ENCODE data around the gene GP9. TPM values are rescaled to one million over a fixed set of nuclear protein-coding genes. Genes with fewer than 3 reads are reported as not detected.

Gene GP9
- total and polyA plus RNA-seq, 8 donors: 1.1 to 2.7 (median 2.1) TPM; not detected in 1

GRCh38 chr3:129095285-129095684 lies 34.7 kb downstream of the GP9 start:
- no peak overlapping the region for H3K4me3 ChIP-seq
- DNase-seq (no peak), ATAC-seq (no peak)
- H3K27ac ChIP-seq: no peak overlapping the region
- TF ChIP-seq, protein P1, sequence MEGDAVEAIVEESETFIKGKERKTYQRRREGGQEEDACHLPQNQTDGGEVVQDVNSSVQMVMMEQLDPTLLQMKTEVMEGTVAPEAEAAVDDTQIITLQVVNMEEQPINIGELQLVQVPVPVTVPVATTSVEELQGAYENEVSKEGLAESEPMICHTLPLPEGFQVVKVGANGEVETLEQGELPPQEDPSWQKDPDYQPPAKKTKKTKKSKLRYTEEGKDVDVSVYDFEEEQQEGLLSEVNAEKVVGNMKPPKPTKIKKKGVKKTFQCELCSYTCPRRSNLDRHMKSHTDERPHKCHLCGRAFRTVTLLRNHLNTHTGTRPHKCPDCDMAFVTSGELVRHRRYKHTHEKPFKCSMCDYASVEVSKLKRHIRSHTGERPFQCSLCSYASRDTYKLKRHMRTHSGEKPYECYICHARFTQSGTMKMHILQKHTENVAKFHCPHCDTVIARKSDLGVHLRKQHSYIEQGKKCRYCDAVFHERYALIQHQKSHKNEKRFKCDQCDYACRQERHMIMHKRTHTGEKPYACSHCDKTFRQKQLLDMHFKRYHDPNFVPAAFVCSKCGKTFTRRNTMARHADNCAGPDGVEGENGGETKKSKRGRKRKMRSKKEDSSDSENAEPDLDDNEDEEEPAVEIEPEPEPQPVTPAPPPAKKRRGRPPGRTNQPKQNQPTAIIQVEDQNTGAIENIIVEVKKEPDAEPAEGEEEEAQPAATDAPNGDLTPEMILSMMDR (IDR thresholded peaks at IDR 0.05): no peak
- H3K27me3 ChIP-seq: no peaks in the 10 kb centered on the region
- peaks cover 0 to 70% of the 10 kb centered on the region in 2 donors for H3K36me3 ChIP-seq
- intact Hi-C loops (cut with DNase I): no loop called here
- H3K4me1 ChIP-seq: no peaks in the 10 kb centered on the region
- no peaks in the 10 kb centered on the region for H3K9me3 ChIP-seq

DNA sequence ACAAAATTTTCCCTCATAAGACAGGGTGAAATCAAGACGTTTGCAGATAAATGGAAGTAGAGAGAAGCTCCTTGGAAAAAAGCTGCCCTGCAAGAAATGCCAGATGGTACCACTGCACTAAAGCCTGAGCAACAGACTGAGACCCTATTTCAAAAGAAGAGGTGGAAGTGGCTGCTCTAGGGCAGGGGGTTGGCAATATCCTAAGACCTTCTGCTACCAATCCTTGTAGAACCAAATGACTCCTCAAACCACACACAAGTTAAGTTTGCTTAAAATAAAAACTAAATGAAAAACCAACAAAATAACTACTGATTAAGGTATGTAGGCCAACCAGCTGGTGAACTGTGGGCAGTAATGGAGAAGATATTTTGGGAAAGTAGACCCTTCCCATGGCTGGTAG lies 39.7 kb downstream of the GP9 start:
- intact Hi-C loops (cut with DNase I): no loop called here
- no peaks in the 10 kb centered on the region for H3K27me3 ChIP-seq
- ATAC-seq: no peak
- H3K36me3 ChIP-seq: peaks cover 0 to 40% of the 10 kb centered on the region in 2 donors
- TF ChIP-seq, protein P1 (IDR thresholded peaks at IDR 0.05): no peak
- H3K4me1 ChIP-seq: no peaks in the 10 kb centered on the region
- H3K4me3 ChIP-seq: no peak overlapping the region
- no peak for DNase-seq
- H3K27ac ChIP-seq: no peak overlapping the region
- no peaks in the 10 kb centered on the region for H3K9me3 ChIP-seq

GRCh38 chr3:129101370-129102138 lies 41.0 kb downstream of the GP9 start:
- no peak for ATAC-seq
- DNase-seq: no peak
- TF ChIP-seq, protein P1 (IDR thresholded peaks at IDR 0.05): no peak
- intact Hi-C loops (cut with DNase I): no loop called here
- Histone ChIP-seq H3K4me1 (peaks cover 0 to 3% of the 10 kb centered on the region in 2 donors), H3K4me3 (no peak overlapping the region), H3K36me3 (peaks cover 0 to 40% of the 10 kb centered on the region in 2 donors), H3K27me3 (no peaks in the 10 kb centered on the region), H3K27ac (no peak overlapping the region), H3K9me3 (no peaks in the 10 kb centered on the region)

DNA sequence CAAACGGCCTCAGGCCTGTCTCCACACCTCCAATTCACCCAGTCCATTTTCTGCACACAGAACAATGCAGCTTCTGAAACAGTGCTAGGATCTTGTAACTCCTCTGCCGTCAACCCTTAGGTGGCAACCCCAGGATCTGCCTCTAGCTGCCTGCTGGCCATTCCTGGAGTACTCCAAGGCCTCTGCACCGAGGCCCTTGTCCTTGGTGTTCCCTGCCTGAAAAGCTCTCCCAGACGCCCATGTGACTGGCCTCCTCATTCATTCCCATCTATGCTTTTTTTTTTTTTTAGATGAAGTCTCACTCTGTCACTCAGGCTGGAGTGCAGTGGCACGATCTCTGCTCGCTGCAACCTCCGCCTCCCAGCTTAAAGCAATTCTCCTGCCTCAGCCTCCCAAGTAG lies 42.7 kb downstream of the GP9 start:
- intact Hi-C loops (cut with DNase I): no loop called here
- TF ChIP-seq, protein P1 (IDR thresholded peaks at IDR 0.05): no peak
- ATAC-seq: no peak
- Histone ChIP-seq H3K27ac (no peak overlapping the region), H3K9me3 (no peaks in the 10 kb centered on the region), H3K27me3 (no peaks in the 10 kb centered on the region), H3K4me3 (no peak overlapping the region), H3K4me1 (peaks cover 0 to 12% of the 10 kb centered on the region in 2 donors), H3K36me3 (peaks cover 0 to 38% of the 10 kb centered on the region in 2 donors)
- no peak for DNase-seq

GRCh38 chr3:129104051-129104450 lies 43.5 kb downstream of the GP9 start:
- H3K9me3 ChIP-seq: no peaks in the 10 kb centered on the region
- intact Hi-C loops (cut with DNase I): no loop called here
- H3K4me1 ChIP-seq: peaks cover 0 to 12% of the 10 kb centered on the region in 2 donors
- ATAC-seq: no peak
- no peaks in the 10 kb centered on the region for H3K27me3 ChIP-seq
- H3K36me3 ChIP-seq: peaks cover 0 to 37% of the 10 kb centered on the region in 2 donors
- no peak for DNase-seq
- H3K4me3 ChIP-seq: no peak overlapping the region
- no peak overlapping the region for H3K27ac ChIP-seq
- TF ChIP-seq, protein P1 (IDR thresholded peaks at IDR 0.05): no peak

Measured in left lung (tissue), 10 donors.